NK-92 (cell line): ENCODE data around the gene UBE2Z.
"Not testable (repeated sequence)": the region's sequence is repeated elsewhere in the genome, so short reads cannot be mapped to it uniquely, and the experiment has no call there.

ENCODE experiments used
- DNase-seq: peaks from one replicate; lab custom pipeline; 2025; ENCODE audit not compliant: unreplicated experiment; lab: John Stamatoyannopoulos, UW

The UBE2Z gene

GRCh38 chr17:48903401-48903800 is 4.8 kb upstream of the UBE2Z start:
- no peak for DNase-seq

GRCh38 chr17:48904428-48904827 is 3.8 kb upstream of the UBE2Z start:
- DNase-seq = no peak

GRCh38 chr17:48905987-48906515 is 2.2 kb upstream of the UBE2Z start:
- no peak for DNase-seq

DNA sequence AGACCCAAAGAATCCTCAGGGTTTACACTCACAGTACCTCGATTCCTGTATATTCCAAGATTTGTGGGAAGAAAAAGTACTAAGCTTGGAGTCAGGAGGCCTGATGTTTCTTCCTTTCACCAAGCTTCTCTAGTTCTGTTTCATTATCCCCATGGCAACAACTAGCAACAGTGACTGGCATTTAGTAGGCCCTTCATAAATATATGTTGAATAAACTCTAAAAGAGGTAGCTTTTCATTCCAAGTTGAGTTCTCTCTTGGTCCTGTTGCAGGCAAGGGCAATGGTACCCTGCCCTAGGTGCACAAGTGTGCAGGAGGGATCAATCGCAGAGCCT is 527 bp upstream of the UBE2Z start:
- no peak for DNase-seq

- DNase-seq = peak; percentile 17
Measured at GRCh38 chr17:48908853-48909394, 717 bp downstream of the UBE2Z start.

- DNase-seq = no peak
Measured at GRCh38 chr17:48909783-48910182, 1.6 kb downstream of the UBE2Z start.

GRCh38 chr17:48910370-48910769 is 2.2 kb downstream of the UBE2Z start:
- DNase-seq = no peak

DNA sequence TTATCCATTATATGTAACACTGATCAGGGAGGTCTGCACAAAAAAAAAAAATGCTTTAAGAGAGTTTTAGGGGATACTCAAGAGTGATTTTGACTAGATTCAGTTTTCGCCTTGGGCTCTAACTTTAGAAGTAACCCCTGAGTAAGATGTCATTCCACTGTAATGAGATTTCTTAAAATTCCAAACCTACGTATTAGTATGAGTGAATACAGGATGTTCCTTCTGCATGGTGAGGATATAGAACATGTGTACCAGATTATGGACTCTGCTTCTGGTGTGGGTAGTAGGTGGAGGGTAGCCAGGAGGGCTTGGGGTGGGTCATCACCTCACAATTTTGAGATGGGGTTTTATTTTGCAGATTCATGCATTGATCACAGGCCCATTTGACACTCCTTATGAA is 4.3 kb downstream of the UBE2Z start:
- DNase-seq = no peak

DNA sequence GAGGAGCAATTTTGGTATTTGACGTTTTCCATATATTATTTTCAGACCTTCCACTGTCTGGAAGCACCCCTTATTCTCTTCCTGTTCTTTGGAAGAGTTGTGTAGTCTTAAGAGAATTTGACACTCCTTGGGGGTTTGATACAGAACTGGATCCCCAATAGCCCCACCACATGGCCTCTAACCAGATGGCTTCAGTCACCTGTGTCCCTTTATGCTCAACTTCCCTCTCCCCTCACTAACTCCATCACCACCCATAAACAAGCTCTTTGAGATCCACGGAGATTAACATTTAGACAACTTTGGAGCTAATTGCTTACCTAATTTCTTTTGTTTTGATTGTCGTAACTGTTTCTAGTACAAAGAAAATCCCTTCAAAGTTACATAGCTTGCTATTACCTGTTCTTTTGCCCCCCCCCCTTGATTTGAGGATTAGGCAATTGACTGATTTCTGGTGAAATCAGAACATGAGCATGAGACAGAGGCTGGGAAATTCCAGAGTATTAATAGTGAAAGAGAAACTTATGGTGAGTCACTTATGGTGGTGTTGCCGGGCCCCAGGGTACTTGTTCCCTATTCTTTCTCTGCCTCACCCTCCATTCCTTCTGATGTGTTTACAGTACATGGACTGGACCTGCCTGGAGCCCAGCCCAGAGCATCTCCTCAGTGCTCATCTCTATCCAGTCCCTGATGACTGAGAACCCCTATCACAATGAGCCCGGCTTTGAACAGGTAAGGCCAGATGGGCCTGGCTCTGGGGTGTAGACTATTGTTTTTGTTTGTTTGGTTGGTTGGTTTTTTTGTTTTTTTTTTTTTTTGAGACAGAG is 7.5 kb downstream of the UBE2Z start:
- DNase-seq = no peak

DNA sequence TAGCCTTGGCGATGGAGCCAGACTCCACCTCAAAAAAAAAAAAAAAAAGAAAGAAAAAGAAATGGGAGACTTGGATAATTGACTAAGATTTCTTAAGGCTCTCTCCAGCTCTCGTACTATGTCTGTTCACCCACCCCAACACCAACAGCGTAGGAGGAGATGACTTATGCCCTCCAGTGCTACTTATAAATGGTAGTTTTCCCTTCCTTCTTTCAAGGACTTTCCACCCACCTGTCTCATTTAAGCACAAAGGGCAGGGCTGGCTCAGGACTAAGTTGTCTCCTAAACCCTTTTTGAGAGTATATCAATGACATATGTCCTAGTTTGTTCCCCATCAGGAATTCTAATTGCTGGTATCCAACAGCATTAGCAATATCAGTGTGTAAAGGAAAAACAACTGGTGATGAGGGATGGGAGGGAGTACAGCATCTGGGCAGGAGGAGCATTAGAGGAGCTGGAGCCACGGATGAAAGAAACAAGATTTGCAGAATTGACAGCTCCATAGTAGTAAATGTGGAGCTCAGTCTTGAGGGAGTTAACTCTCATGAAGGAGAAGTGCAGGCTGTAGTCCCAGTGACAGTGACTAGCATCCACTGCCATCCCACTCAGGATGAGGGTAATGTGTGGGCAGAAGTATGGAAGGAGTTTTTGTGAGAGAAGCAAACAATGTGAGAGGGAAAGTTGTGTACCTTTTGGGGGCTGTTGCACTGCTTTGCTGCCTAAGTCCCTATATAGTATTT is 17.2 kb downstream of the UBE2Z start:
- no peak for DNase-seq

DNA sequence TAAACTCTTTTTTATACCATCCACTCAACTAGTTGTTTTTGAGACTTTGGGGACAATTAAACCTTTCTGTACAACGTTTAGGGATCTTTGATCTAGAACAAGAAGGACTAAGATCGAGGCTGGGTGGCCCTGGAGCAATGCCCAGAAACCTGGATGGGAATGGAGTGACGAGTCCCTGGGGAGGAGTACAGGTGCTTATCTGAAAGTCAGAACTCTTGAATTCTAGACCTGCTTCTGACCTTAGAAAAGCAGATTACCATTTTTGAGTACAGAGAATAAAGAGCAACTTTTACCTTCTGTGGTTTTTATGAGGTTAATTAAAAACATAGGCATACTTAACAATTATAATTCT is 17.8 kb downstream of the UBE2Z start:
- no peak for DNase-seq

DNA sequence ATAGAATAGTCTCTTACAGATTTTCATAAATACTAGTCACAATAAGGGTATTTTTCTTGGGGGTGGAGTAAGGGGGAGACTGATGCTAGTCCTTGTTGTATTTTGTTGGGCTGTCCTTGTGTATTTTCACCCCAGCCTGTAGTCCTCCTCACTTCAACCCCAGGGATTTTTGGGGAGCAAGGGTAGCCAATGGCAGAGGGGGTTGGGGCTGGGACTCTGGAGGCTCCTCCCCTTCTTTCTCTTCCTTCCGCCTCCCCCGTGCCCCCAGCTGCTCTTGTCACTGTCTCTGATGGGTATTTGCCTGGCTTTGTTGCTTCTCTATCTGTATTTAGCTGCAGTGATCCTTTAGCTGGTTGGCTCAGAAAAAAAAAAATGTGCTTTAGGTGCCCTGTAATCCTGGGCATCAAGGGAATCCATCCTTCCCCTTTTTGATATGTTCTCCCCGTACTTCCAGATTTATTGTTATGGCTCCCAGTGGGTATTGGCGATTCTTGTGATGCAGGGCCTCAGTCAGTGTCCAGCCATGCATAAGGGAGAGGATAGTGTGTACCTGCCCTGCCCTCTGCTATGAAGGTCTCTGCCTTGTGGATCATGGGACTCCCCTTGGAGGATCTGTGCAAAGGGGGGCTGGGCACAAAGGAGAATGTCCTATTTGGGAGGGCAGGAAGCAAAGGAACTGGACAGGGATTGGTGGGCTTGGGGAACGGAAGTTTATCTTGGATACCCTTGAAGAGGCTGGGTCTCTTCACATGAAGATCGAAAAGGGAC is 20.0 kb downstream of the UBE2Z start:
- no peak for DNase-seq

DNA sequence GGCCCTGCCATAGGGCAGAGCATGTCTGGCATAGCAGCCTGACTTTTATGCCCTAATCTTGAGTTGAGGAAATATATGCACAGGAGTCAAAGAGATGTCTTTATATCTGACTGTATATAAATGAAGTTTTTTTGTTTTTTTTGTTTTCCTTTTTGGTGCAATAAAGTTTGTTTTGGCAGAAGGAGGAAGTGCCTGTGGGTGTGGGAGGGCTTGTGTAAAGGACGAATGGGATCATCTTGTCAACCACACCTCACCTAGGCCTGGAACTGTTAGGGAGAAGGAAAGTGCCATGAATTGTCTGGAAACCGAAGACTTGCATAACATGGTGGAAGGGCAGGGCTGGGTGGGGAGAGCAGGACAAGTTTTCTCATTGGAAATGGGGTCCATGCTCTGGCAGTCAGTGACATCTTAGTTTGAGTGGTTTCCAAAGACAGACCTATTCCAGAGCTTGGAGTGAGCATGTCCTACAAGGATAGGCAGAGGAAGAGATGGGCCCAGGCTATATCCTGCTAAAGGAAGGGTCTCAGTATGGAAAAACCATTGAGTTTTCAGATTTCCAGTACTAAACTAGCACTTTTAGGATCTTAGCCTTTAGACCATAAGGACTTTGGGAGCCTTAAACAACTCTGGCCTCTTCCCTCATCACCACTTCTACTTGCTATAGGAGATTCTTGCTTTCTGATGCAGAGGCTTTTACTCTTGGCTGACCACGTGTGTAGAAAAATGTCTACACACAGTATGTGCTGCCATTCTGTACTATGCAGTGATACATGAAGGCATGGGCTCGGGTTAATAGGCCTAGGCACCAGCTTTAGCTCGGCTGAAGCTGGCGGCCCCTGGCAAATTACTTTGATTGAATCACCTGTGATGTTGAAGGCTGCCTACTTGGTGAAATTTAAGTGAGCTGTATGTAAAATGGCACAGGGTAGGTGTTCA is 20.9 kb downstream of the UBE2Z start:
- no peak for DNase-seq

GRCh38 chr17:48929812-48930165 is 21.6 kb downstream of the UBE2Z start:
- DNase-seq = no peak

- DNase-seq = no peak
Measured at GRCh38 chr17:48930435-48930873, 22.2 kb downstream of the UBE2Z start.

- DNase-seq = no peak
Measured at GRCh38 chr17:48933035-48933434, 24.8 kb downstream of the UBE2Z start.

DNA sequence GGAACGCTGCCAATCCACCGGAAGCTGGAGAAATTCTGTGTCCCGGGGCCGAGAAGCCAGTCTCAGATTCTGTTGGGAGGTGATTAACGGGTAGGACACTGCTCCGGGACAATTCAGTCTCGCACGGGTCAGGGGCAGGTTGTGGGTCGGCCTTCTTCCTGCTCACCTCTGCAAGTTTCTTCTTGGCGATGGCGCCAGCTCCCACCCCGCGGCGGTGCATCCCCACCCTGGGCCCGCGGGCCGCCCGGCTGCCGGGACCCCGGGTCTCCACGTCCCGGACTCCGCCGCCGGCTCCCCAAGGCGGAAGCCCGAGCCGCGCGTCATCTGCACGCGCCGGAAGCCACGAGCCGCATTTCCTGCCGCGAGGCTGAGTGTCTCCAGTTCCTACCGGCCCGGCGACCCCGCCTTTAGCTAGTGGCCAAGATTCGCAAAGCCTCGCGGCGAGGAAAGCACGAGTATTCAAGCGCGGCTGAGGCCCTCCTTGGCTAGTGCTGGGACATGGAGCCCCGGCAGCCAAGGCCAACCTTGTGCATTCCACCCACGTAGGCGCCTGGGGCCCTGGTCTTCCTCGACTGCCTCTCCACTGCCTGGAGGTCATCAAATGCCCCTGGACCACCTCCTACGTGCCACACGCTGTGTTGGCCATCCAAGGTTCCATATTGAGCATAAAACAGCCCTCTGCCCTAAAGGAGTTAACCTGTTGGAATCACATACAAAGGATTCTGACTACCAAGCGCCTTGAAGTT is 36.5 kb downstream of the UBE2Z start, which contains the start of gene SNF8:
SNF8 (minus strand) TSS at position 328 of the 746 bp plus-strand sequence; CDS start at position 220, 108 bp downstream.
- peak; percentile 39 for DNase-seq

GRCh38 chr17:48945261-48945651 is 37.0 kb downstream of the UBE2Z start:
- DNase-seq = not testable (repeated sequence)

- DNase-seq = no peak
Measured at GRCh38 chr17:48951572-48951971, 43.4 kb downstream of the UBE2Z start.
